GM12891 (cell line): ENCODE results near the gene PSMD14.
A peak's percentile ranks its signal among the peaks of the same experiment; 100 is the strongest.
"Not testable (repeated sequence)": the region's sequence is repeated elsewhere in the genome, so short reads cannot be mapped to it uniquely, and the experiment has no call there.

Experiments
- DNase-seq: peaks from one replicate; pipeline ENCODE4 v3.0.0; 2011; ENCODE audit warnings: low spot score; ENCODE audit not compliant: insufficient read length
- FAIRE-seq: peaks from 2 replicates; lab custom pipeline; 2011; peaks lifted over from hg19 to GRCh38; lab: Jason Lieb, UNC
- PAX5 ChIP-seq: IDR thresholded peaks from 2 replicates; pipeline ENCODE4 v1.6.1; 2011; ENCODE audit warnings: low read length, moderate library complexity, mild to moderate bottlenecking; ENCODE audit not compliant: insufficient read depth, severe bottlenecking
- POLR2A ChIP-seq: IDR thresholded peaks from 2 replicates; pipeline ENCODE4 v1.6.1; 2011; ENCODE audit warnings: low read depth, low read length, control low read depth
- POLR2AphosphoS5 ChIP-seq: IDR thresholded peaks from 2 replicates; pipeline ENCODE4 v1.6.1; 2011; ENCODE audit warnings: low read depth, low read length, control low read depth
- POU2F2 ChIP-seq: IDR thresholded peaks from 2 replicates; pipeline ENCODE4 v1.6.1; 2011; ENCODE audit warnings: low read depth, mild to moderate bottlenecking, control low read depth, low read length, moderate library complexity
- SPI1 ChIP-seq: IDR thresholded peaks from 2 replicates; pipeline ENCODE4 v1.6.1; 2011; ENCODE audit warnings: low read depth, low read length, control low read depth
- TAF1 ChIP-seq: IDR thresholded peaks from 2 replicates; pipeline ENCODE4 v1.6.1; 2011; ENCODE audit warnings: low read depth, low read length, control low read depth

The PSMD14 gene

DNA sequence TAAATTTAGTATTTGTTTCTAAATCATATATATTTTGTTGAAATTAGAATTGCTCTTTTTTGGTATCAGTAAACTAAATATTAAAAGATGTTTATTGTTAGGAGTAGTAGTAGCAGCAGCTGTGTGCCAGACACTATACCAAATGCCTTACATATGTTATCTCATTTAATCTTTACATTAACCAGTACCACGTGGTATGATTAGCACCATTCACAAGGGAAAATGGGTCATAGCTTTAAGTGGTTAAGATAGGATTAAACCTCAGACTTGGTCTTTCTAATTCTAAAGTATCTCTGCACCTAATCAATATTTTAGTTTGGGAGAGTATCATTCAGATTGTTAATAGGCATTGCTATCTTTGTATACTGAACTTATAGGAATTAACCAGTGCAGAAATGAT is 29.0 kb downstream of the PSMD14 start:
- TF ChIP-seq POU2F2: no peak
- no peak for TF ChIP-seq POLR2A
- TF ChIP-seq TAF1: no peak
- TF ChIP-seq SPI1: no peak
- TF ChIP-seq PAX5: no peak
- TF ChIP-seq POLR2AphosphoS5: no peak
- DNase-seq: no peak
- FAIRE-seq: no peak

DNA sequence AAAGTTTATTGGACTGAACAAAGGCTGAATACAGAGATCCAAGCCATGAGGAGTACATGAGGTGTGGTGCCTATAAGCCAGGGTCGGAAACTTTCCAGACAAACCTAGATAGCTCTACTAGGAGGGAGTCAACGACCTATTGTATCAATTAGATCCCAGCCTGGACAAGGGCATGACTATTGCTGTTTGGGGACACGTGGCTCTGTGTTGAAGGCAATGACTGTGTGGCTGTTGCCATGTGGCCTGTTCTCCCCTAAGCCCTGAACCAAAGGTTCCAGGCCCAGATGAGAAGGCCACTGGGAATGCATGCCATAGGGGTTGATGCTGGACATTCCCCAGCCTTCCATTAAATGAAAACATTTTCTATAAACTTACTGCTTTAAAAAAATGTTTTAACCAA is 31.3 kb downstream of the PSMD14 start:
- not testable (repeated sequence) for DNase-seq, FAIRE-seq

DNA sequence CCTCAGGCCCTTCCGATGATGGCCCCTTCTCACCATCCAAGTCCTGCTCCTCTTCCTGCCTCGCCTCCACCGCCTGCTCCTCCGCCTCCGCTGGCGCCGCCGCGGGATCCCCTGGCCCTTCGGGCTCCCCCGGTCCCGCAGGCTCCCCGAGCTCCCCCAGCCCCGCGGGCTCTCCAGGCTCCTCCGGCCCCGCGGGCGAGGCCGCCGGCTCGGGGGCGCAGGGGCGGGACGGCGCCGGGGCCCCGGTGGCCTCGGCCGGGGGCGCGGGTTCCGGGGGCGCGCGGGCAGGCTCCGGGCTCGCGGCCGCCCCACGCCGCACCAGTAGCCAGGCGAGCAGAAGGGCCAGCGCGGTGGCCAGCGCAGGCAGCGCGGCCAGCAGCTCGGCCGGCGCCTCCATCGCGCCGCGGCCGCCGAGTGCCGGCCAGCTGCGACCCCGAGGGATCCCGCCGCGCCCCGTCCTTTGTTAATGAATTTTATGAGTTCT is 32.7 kb downstream of the PSMD14 start:
- FAIRE-seq, DNase-seq: not testable (repeated sequence)

DNA sequence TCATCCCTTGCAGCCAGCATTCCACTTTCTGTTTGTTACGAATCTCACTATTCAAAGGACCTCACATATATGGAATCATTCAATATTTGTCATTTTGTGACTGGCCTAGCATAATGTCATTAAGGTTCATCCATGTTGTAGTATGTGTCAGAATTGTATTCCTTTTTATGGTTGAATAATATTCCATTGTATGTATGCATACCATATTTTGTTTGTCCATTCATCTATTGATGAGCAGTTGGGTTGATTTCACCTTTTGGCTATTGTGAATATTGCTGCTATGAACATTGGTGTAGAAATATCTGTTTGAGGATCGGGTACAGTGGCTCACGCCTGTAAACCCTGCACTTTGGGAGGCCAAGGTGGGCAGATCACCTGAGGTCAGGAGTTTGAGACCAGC is 35.0 kb downstream of the PSMD14 start:
- TF ChIP-seq PAX5: no peak
- no peak for TF ChIP-seq POLR2AphosphoS5
- no peak for TF ChIP-seq POLR2A
- TF ChIP-seq POU2F2: no peak
- no peak for TF ChIP-seq TAF1
- TF ChIP-seq SPI1: no peak
- peak; percentile 13 for FAIRE-seq
- no peak for DNase-seq

DNA sequence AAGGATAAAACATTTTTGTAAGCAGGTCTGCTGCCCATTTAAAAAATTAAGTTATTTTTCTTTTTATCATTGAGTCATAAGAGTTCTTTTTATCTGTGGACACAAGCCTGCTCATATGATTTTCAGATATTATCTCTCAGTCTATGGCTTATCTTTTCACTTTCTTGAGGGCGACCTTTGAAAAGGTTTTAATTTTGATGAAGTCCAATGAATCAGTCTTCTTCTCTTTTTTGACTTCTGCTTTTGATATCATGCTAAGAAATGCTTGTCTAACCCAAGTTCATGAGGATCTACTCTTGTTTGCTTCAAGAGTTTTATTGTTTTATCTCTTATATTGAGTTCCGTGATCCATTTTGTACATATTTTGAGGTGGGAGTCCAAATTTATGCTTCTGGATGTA is 36.5 kb downstream of the PSMD14 start:
- TF ChIP-seq POU2F2 (no peak), TAF1 (no peak), POLR2A (no peak), PAX5 (no peak), POLR2AphosphoS5 (no peak)
- FAIRE-seq: no peak
- DNase-seq: no peak

DNA sequence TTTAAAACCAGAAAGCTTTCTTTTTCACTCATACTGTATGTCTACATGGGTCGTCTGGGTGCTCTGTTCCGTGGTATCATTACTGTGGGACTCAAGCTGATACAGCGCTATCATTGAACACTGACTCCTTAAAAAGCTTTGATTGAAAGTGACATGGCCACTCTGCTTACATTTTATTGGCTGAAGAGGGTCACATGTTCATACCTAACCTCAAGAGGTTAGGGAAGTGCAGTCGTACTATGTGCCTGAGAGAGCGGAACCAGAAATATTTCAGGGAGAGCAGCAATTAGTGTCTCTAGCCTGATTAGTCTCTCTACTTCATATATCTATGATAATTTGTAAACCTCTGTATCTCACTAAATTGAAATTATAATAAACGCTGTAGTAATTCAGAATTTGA is 43.5 kb downstream of the PSMD14 start:
- no peak for TF ChIP-seq POLR2A
- TF ChIP-seq POLR2AphosphoS5: no peak
- no peak for TF ChIP-seq PAX5
- TF ChIP-seq POU2F2: no peak
- no peak for TF ChIP-seq TAF1
- TF ChIP-seq SPI1: no peak
- FAIRE-seq (no peak), DNase-seq (no peak)

DNA sequence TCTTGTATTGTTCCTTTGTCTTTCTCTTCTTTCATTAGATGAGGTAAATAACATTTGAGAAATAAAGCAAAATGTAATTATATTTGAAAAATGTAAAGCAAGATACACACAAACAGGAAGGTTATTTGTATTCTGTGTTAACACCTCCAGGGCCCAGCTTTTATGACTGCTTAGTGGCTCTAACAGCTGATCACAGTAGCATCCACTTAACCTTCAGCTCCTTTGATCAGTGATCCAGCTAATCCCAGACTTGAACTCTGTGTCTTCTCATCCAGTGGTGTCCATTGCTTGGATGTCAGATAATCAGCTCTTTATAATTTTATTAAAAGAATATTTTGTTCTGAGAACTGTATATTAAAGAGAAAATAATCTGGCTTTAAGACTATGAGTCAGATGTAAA is 44.5 kb downstream of the PSMD14 start:
- no peak for TF ChIP-seq SPI1
- no peak for TF ChIP-seq POLR2A
- no peak for TF ChIP-seq POLR2AphosphoS5
- no peak for TF ChIP-seq TAF1
- no peak for TF ChIP-seq POU2F2
- TF ChIP-seq PAX5: no peak
- DNase-seq (no peak), FAIRE-seq (no peak)

DNA sequence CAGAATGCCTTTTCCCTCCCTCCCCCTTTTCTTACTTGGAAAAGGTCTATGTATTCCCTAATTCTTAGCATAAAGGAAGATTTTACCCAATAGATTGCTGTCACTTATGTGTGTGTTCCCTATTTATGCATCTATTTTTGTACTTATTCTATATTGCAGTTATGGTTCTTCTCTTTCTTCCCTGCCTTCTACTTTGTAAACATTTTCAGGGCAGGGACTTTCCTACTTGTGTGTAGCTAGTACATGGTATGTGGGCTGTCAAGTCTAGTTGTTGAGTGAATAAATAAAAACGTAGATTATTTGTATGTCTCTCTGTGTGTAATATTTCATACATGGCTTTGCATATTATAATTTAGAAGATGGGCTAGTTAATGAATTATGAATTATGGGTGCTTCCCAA is 45.3 kb downstream of the PSMD14 start:
- no peak for TF ChIP-seq POLR2AphosphoS5
- TF ChIP-seq POU2F2: no peak
- TF ChIP-seq TAF1: no peak
- no peak for TF ChIP-seq SPI1
- no peak for TF ChIP-seq POLR2A
- TF ChIP-seq PAX5: no peak

DNA sequence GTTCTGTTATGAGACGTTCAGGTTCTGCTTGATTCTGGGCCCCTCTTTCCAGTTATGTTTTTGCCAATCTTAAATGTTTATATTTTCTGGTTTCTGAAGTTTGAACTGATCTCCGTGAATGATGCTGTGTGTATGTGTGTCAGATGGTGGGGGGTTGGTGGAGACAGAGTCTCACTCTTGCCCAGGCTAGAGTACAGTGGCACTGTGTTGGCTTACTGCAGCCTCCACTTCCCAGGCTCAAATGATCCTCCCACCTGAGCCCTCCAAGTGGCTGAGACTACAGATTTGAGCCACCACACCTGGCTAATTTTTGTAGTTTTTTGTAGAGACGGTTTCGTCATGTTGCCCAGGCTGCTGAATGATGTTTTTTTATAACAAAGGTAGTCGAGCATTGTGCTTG is 45.9 kb downstream of the PSMD14 start:
- TF ChIP-seq POU2F2 (no peak), SPI1 (no peak), POLR2A (no peak), PAX5 (no peak), POLR2AphosphoS5 (no peak), TAF1 (no peak)
- FAIRE-seq (no peak), DNase-seq (no peak)

More for the DNA sequence above, 45.3 kb downstream of the PSMD14 start:
- no peak for DNase-seq
- FAIRE-seq: no peak

DNA sequence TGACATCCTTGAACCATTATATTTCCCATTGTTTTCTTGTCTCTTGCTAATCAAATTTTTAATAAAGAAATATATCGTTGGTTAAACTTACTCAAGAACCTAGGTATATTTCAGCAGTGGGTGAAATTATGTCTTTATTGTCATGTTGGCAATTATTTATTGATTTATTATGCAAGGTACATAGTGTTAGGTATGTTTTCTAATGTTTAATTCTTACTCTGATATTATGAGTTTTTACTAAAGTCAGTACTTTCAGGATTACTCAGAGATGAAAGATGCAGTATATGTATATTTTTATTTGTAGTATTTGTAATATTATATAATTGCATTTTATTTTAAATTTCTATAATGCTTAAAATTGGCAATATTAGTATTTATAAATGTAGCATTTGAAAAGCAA is 46.9 kb downstream of the PSMD14 start:
- FAIRE-seq: no peak
- TF ChIP-seq PAX5: no peak
- TF ChIP-seq POU2F2: no peak
- TF ChIP-seq TAF1: no peak
- no peak for TF ChIP-seq POLR2AphosphoS5
- TF ChIP-seq SPI1: no peak
- TF ChIP-seq POLR2A: no peak
- DNase-seq: no peak

DNA sequence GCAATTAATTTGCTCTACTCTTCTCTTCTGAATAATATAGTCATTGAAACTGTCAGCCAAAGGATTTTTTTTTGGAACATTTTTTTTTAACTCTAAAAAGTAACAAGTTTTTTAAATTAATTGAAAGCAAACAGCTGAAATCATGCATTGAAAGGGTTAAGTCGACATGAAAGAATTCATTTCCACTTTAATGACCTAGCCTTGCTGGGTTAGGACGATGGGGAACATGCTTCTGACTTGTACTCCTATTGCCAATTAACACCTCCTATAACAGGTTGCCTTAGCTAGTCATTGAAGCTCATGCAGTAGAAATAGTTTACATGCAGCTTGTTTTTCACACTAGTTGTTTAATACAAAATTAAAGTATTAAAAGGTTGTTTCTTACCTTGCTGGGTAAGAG is 47.8 kb downstream of the PSMD14 start:
- FAIRE-seq: peak; percentile 45
- DNase-seq: no peak
- TF ChIP-seq TAF1 (no peak), POU2F2 (no peak), SPI1 (no peak), PAX5 (no peak), POLR2A (no peak), POLR2AphosphoS5 (no peak)
